MM.1S (cell line): ENCODE results near the gene PLEKHO2.

Experiments
- DNase-seq: peaks from one replicate; pipeline ENCODE4 v3.0.0-alpha.2; 2015
- H2AFZ ChIP-seq: fragments of 300-600 bp; sonication (generic); 2 replicates; pipeline ENCODE4 v1.6.0; 2016; ENCODE audit warnings: antibody characterized with exemption, low read length
- H3F3A ChIP-seq: fragments of 300-600 bp; sonication (generic); 2 replicates; pipeline ENCODE4 v1.6.1; 2016; ENCODE audit warnings: mild to moderate bottlenecking, antibody characterized with exemption, low read length, moderate library complexity, mixed read lengths; ENCODE audit not compliant: insufficient read depth
- H3K27ac ChIP-seq: fragments of 300-600 bp; sonication (generic); 2 replicates; pipeline ENCODE4 v1.5.1; 2016; ENCODE audit warnings: mild to moderate bottlenecking, low read length
- H3K27me3 ChIP-seq: fragments of 300-600 bp; sonication (generic); replicated peaks from 2 replicates; pipeline ENCODE4 v1.6.0; 2016; ENCODE audit warnings: low read length; ENCODE audit not compliant: insufficient read depth
- H3K36me3 ChIP-seq: fragments of 300-600 bp; sonication (generic); replicated peaks from 2 replicates; pipeline ENCODE4 v1.6.1; 2016; ENCODE audit warnings: mild to moderate bottlenecking, low read length, mixed read lengths; ENCODE audit not compliant: insufficient read depth
- H3K4me1 ChIP-seq: fragments of 300-600 bp; sonication (generic); 2 replicates; pipeline ENCODE4 v1.6.1; 2016; ENCODE audit warnings: low read length, mixed read lengths
- H3K4me2 ChIP-seq: fragments of 300-600 bp; sonication (generic); 2 replicates; pipeline ENCODE4 v1.6.0; 2016; ENCODE audit warnings: low read depth, low read length
- H3K4me3 ChIP-seq: fragments of 300-600 bp; sonication (generic); 2 replicates; pipeline ENCODE4 v1.5.1; 2016; ENCODE audit warnings: low read length, mixed read lengths
- H3K79me2 ChIP-seq: fragments of 300-600 bp; sonication (generic); 2 replicates; pipeline ENCODE4 v1.6.1; 2016; ENCODE audit warnings: mixed run types, low read length, mixed read lengths
- H3K9ac ChIP-seq: fragments of 300-600 bp; sonication (generic); 2 replicates; pipeline ENCODE4 v1.6.1; 2016; ENCODE audit warnings: low read length, mixed read lengths
- H3K9me2 ChIP-seq: fragments of 300-600 bp; sonication (generic); replicated peaks from 2 replicates; pipeline ENCODE4 v1.6.1; 2016; ENCODE audit warnings: mild to moderate bottlenecking, low read length, mixed read lengths; ENCODE audit not compliant: insufficient read depth
- H3K9me3 ChIP-seq: fragments of 300-600 bp; sonication (generic); replicated peaks from 2 replicates; pipeline ENCODE4 v1.6.1; 2016; ENCODE audit warnings: mild to moderate bottlenecking, low read length, mixed read lengths; ENCODE audit not compliant: insufficient read depth
- H4K20me1 ChIP-seq: fragments of 300-600 bp; sonication (generic); 2 replicates; pipeline ENCODE4 v1.6.1; 2016; ENCODE audit warnings: mild to moderate bottlenecking, low read length, moderate library complexity, mixed read lengths; ENCODE audit not compliant: insufficient read depth
- EZH2 ChIP-seq: fragments of 300-600 bp; sonication (generic); optimal IDR thresholded peaks from 2 replicates; pipeline ENCODE3; 2017; ENCODE audit warnings: low read depth, mild to moderate bottlenecking, antibody characterized with exemption, low read length, mixed read lengths
- EZH2phosphoT487 ChIP-seq: fragments of 300-600 bp; sonication (generic); IDR thresholded peaks from 2 replicates; pipeline ENCODE4 v1.6.1; 2018; ENCODE audit warnings: antibody characterized with exemption, low read length
- TF ChIP-seq, protein P1 (sequence below): fragments of 300-600 bp; sonication (generic); IDR thresholded peaks from 2 replicates; pipeline ENCODE4 v1.5.1; 2016; ENCODE audit warnings: antibody characterized with exemption, low read length, mixed read lengths

The PLEKHO2 gene

DNA sequence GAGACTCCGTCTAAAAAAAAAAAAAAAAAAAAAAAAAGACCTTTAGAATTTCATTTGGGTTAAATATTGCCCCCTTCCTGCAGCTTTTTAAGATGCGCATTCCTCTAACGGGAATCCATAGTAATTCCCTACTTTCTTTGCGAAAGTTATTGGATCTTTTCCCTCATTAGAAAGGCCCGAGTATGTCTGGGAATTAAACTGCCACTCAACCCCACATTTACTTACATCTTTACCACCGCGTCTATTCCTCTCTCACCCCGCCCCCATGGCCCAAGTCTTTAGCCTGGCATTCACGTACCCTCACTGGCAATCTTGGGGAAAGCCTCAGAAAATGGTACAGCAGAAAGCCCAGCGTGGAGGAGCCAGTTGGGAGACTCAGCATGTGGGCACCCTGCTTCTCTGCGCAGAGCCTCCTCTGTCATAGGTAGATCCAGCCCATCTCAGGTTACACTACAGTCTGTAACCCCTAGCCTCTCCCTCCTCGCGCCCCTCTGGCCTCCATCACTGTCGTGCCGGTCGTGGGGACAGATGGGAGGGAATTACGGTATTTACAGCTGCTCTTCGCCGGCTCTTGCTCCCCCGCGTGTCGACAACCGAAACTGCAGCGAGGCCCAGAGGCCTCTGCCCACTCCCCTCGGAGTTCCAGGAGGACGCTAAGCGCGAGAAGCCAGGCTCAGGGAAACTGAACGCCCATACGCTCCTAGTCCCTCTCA is 63.6 kb downstream of the PLEKHO2 start:
- no peaks in the 10 kb centered on the region for H4K20me1 ChIP-seq
- peak overlapping the region; percentile 43 for H3K4me3 ChIP-seq
- no peaks in the 10 kb centered on the region for H3K79me2 ChIP-seq
- H3K9me3 ChIP-seq, result no peaks in the 10 kb centered on the region
- no peak for TF ChIP-seq EZH2
- TF ChIP-seq, protein P1, sequence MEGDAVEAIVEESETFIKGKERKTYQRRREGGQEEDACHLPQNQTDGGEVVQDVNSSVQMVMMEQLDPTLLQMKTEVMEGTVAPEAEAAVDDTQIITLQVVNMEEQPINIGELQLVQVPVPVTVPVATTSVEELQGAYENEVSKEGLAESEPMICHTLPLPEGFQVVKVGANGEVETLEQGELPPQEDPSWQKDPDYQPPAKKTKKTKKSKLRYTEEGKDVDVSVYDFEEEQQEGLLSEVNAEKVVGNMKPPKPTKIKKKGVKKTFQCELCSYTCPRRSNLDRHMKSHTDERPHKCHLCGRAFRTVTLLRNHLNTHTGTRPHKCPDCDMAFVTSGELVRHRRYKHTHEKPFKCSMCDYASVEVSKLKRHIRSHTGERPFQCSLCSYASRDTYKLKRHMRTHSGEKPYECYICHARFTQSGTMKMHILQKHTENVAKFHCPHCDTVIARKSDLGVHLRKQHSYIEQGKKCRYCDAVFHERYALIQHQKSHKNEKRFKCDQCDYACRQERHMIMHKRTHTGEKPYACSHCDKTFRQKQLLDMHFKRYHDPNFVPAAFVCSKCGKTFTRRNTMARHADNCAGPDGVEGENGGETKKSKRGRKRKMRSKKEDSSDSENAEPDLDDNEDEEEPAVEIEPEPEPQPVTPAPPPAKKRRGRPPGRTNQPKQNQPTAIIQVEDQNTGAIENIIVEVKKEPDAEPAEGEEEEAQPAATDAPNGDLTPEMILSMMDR, result peak; percentile 89
- H3K36me3 ChIP-seq, result no peaks in the 10 kb centered on the region
- no peaks in the 10 kb centered on the region for H3F3A ChIP-seq
- H3K4me1 ChIP-seq, result peaks cover 24% of the 10 kb centered on the region
- H3K27ac ChIP-seq, result no peak overlapping the region
- H3K4me2 ChIP-seq, result peak overlapping the region; percentile 83
- H2AFZ ChIP-seq, result peak overlapping the region; percentile 84
- no peaks in the 10 kb centered on the region for H3K27me3 ChIP-seq
- DNase-seq, result peak; percentile 75
- peak overlapping the region; percentile 34; the same call in 1 of the 2 replicates for H3K9ac ChIP-seq
- H3K9me2 ChIP-seq, result no peaks in the 10 kb centered on the region

DNA sequence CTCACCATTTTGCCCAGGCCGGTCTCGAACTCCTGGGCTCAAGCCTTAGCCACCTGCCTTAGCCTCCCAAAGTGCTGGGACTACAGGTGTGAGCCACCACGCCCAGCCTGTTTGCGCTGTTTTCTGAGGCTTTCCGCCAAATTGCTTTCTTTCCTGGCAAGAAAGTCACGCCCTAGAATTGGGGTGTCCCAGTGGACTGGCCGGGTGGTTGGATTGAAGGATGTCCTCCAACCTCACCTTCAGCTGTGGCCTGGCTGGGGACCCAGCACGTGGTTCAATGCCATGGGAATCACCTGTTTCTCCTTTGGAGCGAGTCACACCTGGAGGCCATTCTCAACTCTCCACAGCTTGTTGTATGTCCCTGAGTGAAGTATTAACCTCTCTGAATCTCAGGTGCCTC is 64.2 kb downstream of the PLEKHO2 start:
- Histone ChIP-seq H3K27me3 (no peaks in the 10 kb centered on the region), H3F3A (no peaks in the 10 kb centered on the region), H4K20me1 (no peaks in the 10 kb centered on the region), H2AFZ (peak overlapping the region; percentile 84; the same call in 1 of the 2 replicates), H3K4me3 (no peak overlapping the region), H3K4me1 (peaks cover 25% of the 10 kb centered on the region), H3K9ac (no peak overlapping the region), H3K27ac (no peak overlapping the region), H3K79me2 (no peaks in the 10 kb centered on the region), H3K4me2 (no peak overlapping the region; the same call in 1 of the 2 replicates), H3K9me3 (no peaks in the 10 kb centered on the region), H3K36me3 (no peaks in the 10 kb centered on the region), H3K9me2 (no peaks in the 10 kb centered on the region)
- no peak for DNase-seq
- TF ChIP-seq, protein P1, result no peak
- TF ChIP-seq EZH2, result no peak
- TF ChIP-seq EZH2phosphoT487, result no peak

DNA sequence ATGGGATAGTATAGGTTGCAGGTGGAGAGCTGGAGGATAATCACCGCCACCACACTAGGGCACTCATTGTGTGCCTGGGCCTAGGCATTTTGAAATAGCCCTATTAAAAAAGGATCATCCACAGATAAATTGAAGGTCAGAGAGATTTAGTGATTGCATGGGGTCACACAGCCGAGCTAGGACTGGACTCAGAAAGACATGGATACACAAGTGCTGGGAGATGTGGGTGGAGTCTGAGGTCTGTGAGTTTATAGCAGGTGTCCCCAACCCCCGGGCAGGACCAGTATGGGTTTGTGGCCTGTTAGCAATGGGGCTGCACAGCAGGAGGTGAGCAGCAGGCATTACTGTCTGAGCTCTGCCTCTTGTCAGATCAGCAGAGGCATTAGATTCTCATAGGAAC is 64.7 kb downstream of the PLEKHO2 start:
- no peaks in the 10 kb centered on the region for H3K27me3 ChIP-seq
- no peaks in the 10 kb centered on the region for H3K79me2 ChIP-seq
- DNase-seq, result no peak
- no peak overlapping the region for H3K27ac ChIP-seq
- no peaks in the 10 kb centered on the region for H3K9me2 ChIP-seq
- 0 out of 2 replicates have a peak, but pooled peaks cover 3% of the 10 kb centered on the region for H3F3A ChIP-seq
- no peaks in the 10 kb centered on the region for H4K20me1 ChIP-seq
- H3K4me1 ChIP-seq, result peaks cover 24% of the 10 kb centered on the region
- no peak overlapping the region for H3K9ac ChIP-seq
- no peak overlapping the region for H2AFZ ChIP-seq
- H3K36me3 ChIP-seq, result no peaks in the 10 kb centered on the region
- no peak overlapping the region for H3K4me3 ChIP-seq
- TF ChIP-seq EZH2phosphoT487 (no peak), EZH2 (no peak)
- TF ChIP-seq, protein P1, result no peak
- no peaks in the 10 kb centered on the region for H3K9me3 ChIP-seq
- H3K4me2 ChIP-seq, result no peak overlapping the region
